MCF 10A (cell line): ENCODE data around the gene ZNF174. TPM values are rescaled to one million over a fixed set of nuclear protein-coding genes. Genes with fewer than 3 reads are reported as not detected.
A peak's percentile ranks its signal among the peaks of the same experiment; 100 is the strongest.

Experiments used
- BruUV-seq: library from RNA; stranded (reverse); fragments of 400-500 nt; replicated peaks from 2 replicates; lab custom pipeline; 2021; lab: Mats Ljungman, UMichigan
- CTCF ChIA-PET: fragments of 300-600 bp; sonication (Branson Sonifier 250); formaldehyde crosslinking; extraction: SDS; loops from one replicate; lab custom pipeline; 2021; ENCODE audit warnings: antibody characterized with exemption, inconsistent platforms; lab: Yijun Ruan, JAX
- POLR2A ChIA-PET: fragments of 300-600, 350-650 bp; sonication (Branson Sonifier 250); formaldehyde crosslinking; extraction: SDS; loops from one replicate; lab custom pipeline; 2020; ENCODE audit warnings: antibody characterized with exemption, inconsistent platforms; lab: Yijun Ruan, JAX
- DNase-seq: peaks from one replicate; pipeline ENCODE4 v3.0.0-alpha.2; 2018; ENCODE audit not compliant: unreplicated experiment
- H3K27ac Mint-ChIP-seq: one replicate; pipeline ENCODE4 v1.8.0; 2022; ENCODE audit warnings: mild to moderate bottlenecking, low read depth, mixed read lengths; ENCODE audit not compliant: unreplicated experiment
- H3K27me3 Mint-ChIP-seq: one replicate; pipeline ENCODE4 v1.8.0; 2022; ENCODE audit warnings: mixed read lengths; ENCODE audit not compliant: insufficient read depth, unreplicated experiment
- H3K36me3 Mint-ChIP-seq: one replicate; pipeline ENCODE4 v1.8.0; 2022; ENCODE audit warnings: mild to moderate bottlenecking, moderate library complexity, mixed read lengths; ENCODE audit not compliant: insufficient read depth, unreplicated experiment
- H3K4me1 Mint-ChIP-seq: one replicate; pipeline ENCODE4 v1.8.0; 2022; ENCODE audit warnings: mixed read lengths; ENCODE audit not compliant: insufficient read depth, unreplicated experiment
- H3K4me3 Mint-ChIP-seq: one replicate; pipeline ENCODE4 v1.8.0; 2022; ENCODE audit warnings: mild to moderate bottlenecking, moderate library complexity, mixed read lengths; ENCODE audit not compliant: unreplicated experiment
- H3K9me3 Mint-ChIP-seq: one replicate; pipeline ENCODE4 v1.8.0; 2022; ENCODE audit warnings: mixed read lengths; ENCODE audit not compliant: unreplicated experiment
- intact Hi-C: fragments of 100-400 bp; cut with micrococcal nuclease; formaldehyde crosslinking; loops from 2 replicates; pipeline ENCODE4 v1.14.1; 2022
- total RNA-seq: library from RNA; stranded (reverse); gene quantifications from 2 replicates; pipeline ENCODE4 v1.2.3, GENCODE V29; 2022
- TF ChIP-seq, protein P1 (sequence below): fragments of 200-600 bp; IDR thresholded peaks from one replicate; pipeline ENCODE4 v1.8.0; 2022; ENCODE audit warnings: antibody characterized with exemption, mild to moderate bottlenecking; ENCODE audit not compliant: unreplicated experiment

Gene ZNF174
- total RNA-seq, 1 experiment from 2014 or later = 7.5 TPM

- H3K36me3 Mint-ChIP-seq = peaks cover 24% of the 10 kb centered on the region
- H3K9me3 Mint-ChIP-seq = no peaks in the 10 kb centered on the region
- CTCF ChIA-PET = interaction anchor here (0.6 kb wide), 1 partner anchor 305 kb away, joined by 4 read pairs; no protein-coding TSS in a partner anchor
- BruUV-seq = no TSS peak
- DNase-seq = no peak
- H3K27ac Mint-ChIP-seq = no peak overlapping the region
- intact Hi-C loops = loop anchor here (5.0 kb wide), 1 partner anchor 192 kb away; no protein-coding TSS in a partner anchor
- TF ChIP-seq, protein P1, sequence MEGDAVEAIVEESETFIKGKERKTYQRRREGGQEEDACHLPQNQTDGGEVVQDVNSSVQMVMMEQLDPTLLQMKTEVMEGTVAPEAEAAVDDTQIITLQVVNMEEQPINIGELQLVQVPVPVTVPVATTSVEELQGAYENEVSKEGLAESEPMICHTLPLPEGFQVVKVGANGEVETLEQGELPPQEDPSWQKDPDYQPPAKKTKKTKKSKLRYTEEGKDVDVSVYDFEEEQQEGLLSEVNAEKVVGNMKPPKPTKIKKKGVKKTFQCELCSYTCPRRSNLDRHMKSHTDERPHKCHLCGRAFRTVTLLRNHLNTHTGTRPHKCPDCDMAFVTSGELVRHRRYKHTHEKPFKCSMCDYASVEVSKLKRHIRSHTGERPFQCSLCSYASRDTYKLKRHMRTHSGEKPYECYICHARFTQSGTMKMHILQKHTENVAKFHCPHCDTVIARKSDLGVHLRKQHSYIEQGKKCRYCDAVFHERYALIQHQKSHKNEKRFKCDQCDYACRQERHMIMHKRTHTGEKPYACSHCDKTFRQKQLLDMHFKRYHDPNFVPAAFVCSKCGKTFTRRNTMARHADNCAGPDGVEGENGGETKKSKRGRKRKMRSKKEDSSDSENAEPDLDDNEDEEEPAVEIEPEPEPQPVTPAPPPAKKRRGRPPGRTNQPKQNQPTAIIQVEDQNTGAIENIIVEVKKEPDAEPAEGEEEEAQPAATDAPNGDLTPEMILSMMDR = no peak
- no peaks in the 10 kb centered on the region for H3K27me3 Mint-ChIP-seq
- POLR2A ChIA-PET = no interaction called here
- peaks cover 18% of the 10 kb centered on the region for H3K4me1 Mint-ChIP-seq
- no peak overlapping the region for H3K4me3 Mint-ChIP-seq
Observed at GRCh38 chr16:3454631-3455147, 53.7 kb downstream of the ZNF174 start.

- Mint-ChIP-seq H3K27me3 (no peaks in the 10 kb centered on the region), H3K36me3 (peaks cover 17% of the 10 kb centered on the region), H3K4me1 (peaks cover 31% of the 10 kb centered on the region), H3K4me3 (peak overlapping the region; percentile 84), H3K9me3 (no peaks in the 10 kb centered on the region), H3K27ac (peak overlapping the region; percentile 75)
- TF ChIP-seq, protein P1 = peak; percentile 34
- CTCF ChIA-PET = interaction anchor here (0.6 to 1.1 kb wide), 4 partner anchors 28 to 268 kb away, joined by 3 to 7 read pairs (median 3); partner anchors contain the start of genes TIGD7 and ZNF75A
- TSS peak; percentile 91 for BruUV-seq
- intact Hi-C loops = loop anchor here (1.0 to 5.0 kb wide), 3 partner anchors 57 to 274 kb away; partner anchors contain the start of genes ZNF174 and ZSCAN32
- POLR2A ChIA-PET = interaction anchor here (0.6 to 2.8 kb wide), 12 partner anchors 14 to 1207 kb away, joined by 3 to 31 read pairs (median 4); partner anchors contain the start of genes NAA60, TIGD7, ZNF174 and ZNF263
- DNase-seq = peak; percentile 87
Observed at GRCh38 chr16:3457434-3458252, 56.6 kb downstream of the ZNF174 start.

DNA sequence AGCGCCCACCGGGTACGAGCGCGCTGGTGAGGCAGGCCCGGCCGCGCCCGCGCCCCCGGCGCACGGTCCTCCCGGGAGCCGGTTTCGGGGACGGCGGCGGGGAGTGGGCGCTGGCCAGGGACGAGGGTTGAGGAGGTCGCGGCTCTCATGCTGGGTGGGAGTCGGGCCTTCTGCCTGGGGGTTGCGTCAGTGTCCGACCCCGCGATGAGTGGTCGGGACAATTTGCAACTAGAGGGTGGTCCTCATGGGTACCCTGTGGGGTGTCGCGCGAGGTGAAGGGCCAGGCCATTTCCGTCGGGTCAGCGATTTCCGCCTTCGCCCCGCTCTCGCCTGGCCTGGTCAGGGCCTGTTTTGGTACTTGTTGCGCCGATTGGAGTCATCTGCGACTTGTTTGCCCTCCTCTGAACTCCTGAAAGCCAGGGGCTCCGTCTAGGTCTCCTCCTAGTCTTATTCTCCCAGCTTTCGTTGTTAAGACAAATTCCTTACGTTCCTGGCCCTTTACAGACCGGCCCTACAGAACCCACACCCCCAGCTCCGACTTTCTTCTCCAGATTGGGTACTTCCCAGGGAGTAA is 57.4 kb downstream of the ZNF174 start:
- TF ChIP-seq, protein P1 = no peak
- intact Hi-C loops = loop anchor here (2.0 to 5.0 kb wide), 2 partner anchors 58 to 196 kb away; partner anchors contain the start of genes ZNF174 and ZSCAN32
- Mint-ChIP-seq H3K27me3 (no peaks in the 10 kb centered on the region), H3K27ac (peak overlapping the region; percentile 72), H3K9me3 (no peaks in the 10 kb centered on the region), H3K4me3 (peak overlapping the region; percentile 84), H3K4me1 (peaks cover 31% of the 10 kb centered on the region), H3K36me3 (peaks cover 17% of the 10 kb centered on the region)
- ChIA-PET POLR2A (interaction anchor here (0.7 to 2.5 kb wide), 5 partner anchors 11 to 174 kb away, joined by 3 to 12 read pairs (median 6); partner anchors contain the start of genes NAA60, ZNF174, ZNF597 and ZSCAN32), CTCF (interaction anchor here (0.6 kb wide), 1 partner anchor 29 kb away, joined by 3 read pairs; no protein-coding TSS in a partner anchor)
- no peak for DNase-seq
- no TSS peak for BruUV-seq
